DND-41 (cell line): ENCODE measurements around the gene ARL4D.

Experiments used
- EZH2 ChIP-seq: IDR thresholded peaks from 3 replicates; pipeline ENCODE4 v1.6.1; 2012; ENCODE audit warnings: borderline replicate concordance, low read depth, mild to moderate bottlenecking, moderate library complexity, low read length, inconsistent platforms; ENCODE audit not compliant: severe bottlenecking
- TF ChIP-seq, protein P1 (sequence below): IDR thresholded peaks from 2 replicates; pipeline ENCODE4 v1.5.1; 2012; ENCODE audit warnings: borderline replicate concordance, low read length, moderate library complexity, mild to moderate bottlenecking; ENCODE audit not compliant: poor library complexity, severe bottlenecking; ENCODE audit errors: extremely low read depth

DNA sequence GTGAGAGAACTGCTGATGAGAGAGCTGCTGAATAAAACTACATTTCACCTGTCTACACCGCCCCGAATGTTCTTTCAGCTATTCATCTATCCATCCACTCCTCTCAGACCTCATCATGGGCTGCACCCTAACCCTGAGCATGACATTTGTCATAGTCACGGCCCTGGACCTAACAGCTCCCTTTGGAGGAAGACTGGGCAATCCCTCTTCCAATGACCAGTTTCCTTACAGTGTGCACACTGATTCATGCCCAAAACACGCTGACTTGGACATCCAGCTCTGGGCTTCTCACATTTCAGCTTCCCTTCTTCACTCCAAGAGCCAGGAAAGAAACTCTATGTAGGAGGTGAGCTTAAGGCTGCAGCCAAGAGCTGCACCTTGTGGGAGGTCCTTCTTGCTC is 41.8 kb upstream of the ARL4D start:
- TF ChIP-seq, protein P1, sequence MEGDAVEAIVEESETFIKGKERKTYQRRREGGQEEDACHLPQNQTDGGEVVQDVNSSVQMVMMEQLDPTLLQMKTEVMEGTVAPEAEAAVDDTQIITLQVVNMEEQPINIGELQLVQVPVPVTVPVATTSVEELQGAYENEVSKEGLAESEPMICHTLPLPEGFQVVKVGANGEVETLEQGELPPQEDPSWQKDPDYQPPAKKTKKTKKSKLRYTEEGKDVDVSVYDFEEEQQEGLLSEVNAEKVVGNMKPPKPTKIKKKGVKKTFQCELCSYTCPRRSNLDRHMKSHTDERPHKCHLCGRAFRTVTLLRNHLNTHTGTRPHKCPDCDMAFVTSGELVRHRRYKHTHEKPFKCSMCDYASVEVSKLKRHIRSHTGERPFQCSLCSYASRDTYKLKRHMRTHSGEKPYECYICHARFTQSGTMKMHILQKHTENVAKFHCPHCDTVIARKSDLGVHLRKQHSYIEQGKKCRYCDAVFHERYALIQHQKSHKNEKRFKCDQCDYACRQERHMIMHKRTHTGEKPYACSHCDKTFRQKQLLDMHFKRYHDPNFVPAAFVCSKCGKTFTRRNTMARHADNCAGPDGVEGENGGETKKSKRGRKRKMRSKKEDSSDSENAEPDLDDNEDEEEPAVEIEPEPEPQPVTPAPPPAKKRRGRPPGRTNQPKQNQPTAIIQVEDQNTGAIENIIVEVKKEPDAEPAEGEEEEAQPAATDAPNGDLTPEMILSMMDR, result no peak
- TF ChIP-seq EZH2, result no peak
